HG03342 (cell line): Measurements from ENCODE around the gene KRT7.
A peak's percentile ranks its signal among the peaks of the same experiment; 100 is the strongest.
"Not testable (repeated sequence)": the region's sequence is repeated elsewhere in the genome, so short reads cannot be mapped to it uniquely, and the experiment has no call there.

ENCODE experiments used
- ATAC-seq: cut with Tn5 transposase; IDR thresholded peaks from one replicate; pipeline ENCODE4 v1.9.1; 2021; ENCODE audit warnings: mild to moderate bottlenecking, moderate library complexity; ENCODE audit not compliant: unreplicated experiment

KRT7 gene

DNA sequence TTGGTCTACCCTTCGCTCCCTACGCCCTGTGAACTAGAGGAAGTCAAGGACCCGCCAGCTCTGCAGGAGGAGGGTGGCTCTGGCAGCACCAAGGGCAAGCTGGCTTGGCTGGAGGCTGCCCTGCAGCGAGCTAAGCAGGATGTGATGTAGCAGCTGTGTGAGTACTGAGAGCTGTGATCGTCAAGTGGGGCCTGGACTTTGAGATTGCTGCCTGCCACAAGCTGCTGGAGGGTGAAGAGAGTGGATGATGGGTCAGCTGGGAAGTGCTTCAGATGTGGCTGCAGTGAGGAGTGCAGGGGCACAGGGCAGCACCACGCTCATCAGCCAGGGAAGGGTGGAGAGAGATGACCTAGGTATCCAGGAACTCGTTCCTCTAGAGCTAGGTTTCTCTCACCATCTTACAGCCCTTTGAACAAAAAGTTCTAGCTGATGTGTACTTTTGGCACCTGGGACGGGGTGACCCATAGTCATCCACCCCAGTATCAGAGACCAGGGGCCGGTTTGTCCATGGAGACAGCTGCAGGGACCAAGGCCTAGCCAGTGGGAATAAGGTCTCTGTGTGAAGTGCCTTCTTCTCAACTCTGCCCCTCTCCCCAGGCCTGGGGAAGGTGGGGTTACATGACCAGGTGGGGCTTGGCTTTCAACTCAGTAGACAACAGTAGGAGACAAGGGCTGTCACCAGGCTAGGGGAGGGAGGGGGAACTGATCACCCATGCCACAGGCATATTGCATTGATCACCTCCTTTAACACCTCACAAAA lies 44.6 kb downstream of the KRT7 start:
- no peak for ATAC-seq

DNA sequence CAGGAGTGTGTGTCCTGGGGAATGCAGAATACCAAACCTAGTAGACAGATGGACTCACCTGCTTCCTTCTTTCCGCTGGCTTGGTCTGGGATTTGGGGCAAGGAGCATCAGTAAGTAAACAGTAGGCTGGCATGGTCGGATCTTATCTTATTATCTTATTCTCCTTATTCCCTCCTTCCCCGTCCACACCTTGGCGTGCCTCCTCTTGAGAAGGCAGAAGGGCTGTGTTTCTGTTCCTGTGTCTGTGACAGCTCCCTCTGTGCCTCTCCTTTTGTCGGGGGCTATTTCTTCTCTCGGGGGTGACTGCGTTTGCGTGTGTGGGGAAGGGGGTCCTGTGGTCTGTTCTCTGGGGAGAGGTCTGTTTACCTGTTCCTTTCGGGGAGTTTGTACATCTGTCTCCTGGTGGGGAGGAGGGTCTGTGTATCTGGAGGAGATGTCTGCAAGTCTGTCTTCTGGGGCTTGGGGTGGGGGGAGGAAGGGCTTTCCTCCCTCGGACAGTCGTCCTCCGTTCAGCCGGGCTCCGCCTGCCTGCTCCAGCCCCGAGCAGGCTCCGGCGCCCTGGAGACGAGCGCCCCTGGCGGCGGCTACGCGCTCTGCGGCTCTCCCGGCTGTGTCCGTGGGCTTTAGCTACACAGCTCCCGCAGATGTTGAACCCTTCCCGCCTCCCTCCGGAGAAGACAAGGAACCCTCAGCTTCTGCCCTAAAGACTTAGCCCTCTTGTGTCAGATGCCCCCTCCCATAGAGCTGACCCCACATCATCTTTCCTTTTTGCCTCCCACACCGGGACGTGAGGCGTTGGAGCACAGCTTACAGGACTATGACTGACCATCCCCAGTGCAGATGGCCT lies 45.8 kb downstream of the KRT7 start:
- ATAC-seq: peak; percentile 80

DNA sequence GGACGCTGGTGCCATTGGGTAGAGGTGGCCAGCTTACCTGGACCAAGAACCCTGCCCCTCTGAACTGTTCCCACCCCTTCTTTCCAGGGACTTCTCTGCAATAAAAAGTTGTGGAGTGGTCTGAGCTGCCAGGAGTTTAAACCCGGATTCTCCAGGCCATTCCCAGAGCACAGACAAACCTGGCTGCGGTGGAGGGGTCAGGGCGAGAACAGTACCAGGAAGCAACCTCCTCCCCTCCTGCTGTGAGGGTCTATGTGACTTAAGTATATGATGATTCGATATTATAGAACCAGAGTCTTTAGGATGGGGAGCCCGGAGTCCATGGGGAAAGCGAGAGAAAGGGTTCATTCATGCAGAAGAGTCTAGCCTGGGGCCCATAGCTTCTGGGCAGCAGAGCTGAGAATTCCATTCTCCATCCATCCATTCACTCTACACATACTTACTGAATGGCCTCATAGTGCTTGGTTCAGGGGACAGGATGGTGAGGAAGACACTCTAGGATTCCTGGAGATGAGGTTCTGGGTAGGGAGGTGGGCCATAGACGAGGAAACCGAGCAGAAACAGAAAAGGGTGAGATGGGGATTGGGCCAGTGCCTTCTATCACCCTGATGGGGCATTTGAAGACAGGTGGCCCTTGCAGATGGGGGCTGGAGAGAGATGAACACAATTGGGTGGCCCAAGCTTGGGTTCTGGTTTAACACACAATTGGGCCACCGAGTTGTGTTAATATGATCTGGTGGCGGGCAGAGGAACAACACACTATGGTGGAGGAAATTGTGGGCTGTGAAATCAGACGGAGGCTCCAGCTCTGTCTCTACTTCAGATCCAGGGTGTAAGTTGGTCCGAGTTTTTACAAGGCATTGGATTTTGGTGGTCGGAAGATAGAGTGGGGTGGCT lies 46.6 kb downstream of the KRT7 start:
- no peak for ATAC-seq

DNA sequence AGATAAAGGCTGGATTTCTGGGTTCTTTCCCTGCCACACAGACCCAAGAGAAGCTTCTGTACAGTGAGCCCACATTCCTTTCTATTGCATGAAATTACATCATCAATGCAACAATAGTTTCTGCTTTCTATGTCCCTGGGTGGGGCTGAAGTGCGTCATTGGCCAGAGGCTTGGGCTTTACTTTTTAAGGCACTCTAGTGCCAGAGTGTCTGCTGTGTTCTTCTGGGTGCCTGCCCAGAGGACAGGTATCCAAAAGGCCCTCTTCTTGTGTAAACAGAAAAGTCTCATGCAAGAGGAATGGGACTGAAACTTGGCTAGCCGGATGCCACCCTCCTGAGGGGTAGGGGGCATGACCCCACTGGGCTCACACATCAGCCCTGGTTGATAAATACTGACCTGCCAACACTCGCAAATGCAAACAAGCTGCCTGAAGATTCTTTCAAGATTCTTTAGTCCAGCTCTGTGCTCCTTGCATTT lies 47.3 kb downstream of the KRT7 start:
- no peak for ATAC-seq

DNA sequence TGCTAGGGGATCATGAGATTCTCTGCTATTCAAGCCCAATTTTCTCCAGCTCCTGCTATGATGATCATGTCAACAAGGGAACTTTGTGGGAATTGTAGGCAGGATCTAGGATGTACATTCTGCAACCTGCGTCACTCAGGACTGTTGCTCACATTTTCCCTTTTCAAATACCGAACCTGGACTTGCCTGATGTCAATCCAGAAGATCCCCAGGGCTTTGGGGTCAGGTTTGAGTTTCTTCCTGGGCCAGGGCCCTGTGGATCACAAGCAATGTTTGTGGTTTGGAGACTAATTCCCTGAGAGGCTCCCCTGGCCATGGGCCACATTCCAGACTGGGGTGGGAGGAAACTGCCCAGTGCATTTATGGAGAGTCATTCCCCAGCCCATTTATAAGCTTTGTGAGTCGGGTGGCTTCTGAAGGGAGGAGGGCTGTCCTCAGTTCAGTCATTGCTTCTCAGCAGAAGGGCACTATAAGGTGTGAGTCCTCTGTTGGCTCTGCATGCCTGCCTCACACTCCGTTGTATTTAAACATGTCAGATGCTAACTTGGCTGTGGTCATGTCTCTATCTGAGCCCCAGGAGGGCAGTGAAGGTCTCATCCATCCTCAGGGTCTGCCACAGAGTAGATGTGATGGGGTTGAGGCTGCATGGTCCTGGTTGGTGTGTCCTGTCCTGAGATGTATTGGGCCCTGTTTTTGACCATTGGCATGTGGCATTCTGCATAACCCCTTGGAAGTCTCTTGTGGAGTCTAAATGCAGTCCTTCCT lies 47.9 kb downstream of the KRT7 start:
- ATAC-seq: no peak

DNA sequence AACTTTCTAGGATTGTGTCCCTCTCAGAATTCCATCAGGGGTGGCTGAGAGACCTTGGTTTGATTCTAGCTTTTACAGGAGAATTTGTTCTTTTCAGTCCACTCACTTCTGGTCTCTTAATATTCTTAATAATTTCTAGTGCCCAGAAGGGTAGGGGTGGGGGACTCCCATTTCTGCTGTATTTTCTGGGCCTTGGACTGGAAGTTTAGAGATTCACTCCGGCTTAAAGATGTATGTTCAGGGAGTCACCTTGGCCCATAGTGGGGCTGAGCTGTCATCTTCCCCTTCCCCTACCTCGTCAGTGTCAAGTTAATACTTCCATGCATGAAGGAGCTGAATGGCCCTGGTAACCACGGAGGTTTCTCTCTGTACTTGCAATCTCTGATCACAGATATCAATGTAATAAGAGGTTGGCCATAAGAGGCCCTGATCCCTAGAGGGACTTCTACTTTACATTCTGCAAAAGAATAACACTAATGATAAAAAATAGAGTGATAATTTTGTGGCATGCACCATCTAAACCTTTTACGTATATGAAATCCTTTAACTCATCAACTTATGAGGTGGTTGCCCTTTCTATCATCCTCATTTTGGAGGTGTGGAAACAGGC lies 51.6 kb downstream of the KRT7 start:
- no peak for ATAC-seq

DNA sequence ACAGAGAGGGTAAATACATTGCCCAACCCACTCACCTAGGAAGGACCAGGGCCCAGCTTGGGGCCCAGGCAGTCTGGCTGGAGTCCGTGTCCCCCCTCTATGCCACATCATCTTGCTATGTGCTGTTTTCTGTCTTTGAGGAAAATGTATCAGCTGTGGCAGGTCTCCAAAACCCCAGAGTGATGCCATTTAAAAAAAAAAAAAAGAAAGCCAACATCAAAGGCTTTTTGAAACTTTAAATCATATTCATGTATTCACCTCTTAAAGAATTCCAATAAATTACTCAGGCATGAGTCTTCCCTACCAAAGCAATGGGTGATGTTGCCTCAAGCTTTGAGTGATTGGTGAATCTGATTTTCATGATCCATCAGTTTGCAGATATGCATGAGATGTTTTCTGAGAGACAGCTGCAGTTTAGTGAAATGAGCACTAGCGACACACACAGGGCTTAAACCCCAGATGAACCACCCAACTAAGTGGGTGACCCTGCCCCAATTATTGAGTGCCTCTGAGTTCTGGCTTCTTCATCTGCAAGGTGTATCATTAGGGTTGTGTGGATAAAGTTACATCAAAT lies 52.2 kb downstream of the KRT7 start:
- ATAC-seq: no peak

DNA sequence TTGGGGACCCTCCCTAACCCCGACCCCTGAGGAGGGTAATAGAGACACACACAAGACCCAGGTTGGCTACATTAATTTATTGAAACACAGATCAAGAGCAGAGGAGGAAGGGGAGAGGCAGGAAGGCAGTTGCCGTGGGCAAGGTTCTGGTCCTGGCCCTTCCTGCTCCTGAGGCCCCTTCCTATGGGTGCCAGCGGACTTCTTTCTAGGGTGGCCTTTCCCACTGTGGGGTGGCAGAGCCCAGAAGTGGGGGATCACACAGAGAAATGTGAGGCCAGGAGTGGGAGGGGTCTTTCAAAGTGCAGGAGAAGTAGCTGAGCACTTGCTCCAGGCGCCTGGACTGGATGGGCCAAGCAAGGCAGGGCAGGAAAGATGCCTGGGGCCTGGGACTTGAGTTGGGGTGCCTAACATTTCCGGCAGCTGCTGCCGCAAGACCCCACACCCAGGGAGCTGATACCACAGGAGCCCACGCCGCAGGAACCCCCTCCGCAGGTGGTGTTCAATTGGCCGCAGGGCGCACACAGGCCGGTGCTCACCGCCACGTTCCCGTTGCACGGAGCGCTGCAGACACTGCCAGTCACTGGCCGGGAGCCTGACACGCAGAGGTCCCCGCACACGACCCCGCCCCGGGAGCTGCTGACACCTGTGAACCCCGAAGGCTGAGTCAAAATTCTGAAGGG lies 52.9 kb downstream of the KRT7 start:
- no peak for ATAC-seq

DNA sequence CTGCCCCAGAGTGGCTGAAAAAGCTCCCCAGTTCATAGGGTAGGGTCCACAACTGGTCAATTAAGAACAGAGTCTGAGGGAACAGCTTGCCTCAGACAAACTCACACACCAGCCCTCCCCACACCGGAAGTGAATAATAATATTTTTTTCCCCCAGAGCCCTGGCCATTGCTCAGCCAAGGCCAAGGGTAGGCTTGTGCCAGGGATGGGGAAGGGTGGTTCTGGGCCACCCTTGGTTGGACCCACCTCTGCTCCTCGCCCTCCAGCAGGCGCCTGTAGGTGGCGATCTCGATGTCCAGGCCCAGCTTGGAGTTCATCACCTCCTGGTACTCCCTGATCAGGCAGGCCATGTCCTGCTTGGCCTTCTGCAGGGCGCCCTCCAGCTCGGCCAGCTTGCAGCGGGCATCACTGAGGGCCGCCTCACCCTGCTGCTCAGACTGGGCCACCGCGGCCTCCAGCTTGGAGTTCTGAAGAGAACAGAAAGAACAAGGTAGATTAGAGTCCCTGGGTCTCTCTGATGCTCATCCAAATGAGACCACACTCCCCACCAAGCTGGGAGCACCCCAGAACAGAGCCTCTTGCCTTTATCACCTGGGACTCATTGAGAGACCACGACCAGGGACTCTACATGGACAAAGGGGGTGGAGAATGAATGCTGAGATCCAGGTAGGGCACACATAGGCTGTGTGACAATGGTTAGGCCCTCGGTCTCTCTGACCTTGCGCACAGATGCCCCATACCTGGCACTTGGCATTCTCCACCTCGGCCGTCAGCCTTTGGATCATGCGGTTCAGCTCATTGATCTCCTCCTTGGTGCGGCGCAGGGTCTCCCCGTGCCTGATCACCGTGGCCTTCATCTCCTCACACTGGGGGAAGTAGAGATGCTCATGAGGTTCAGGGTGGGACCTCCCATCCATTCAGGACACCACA lies 54.1 kb downstream of the KRT7 start:
- ATAC-seq: not testable (repeated sequence)

DNA sequence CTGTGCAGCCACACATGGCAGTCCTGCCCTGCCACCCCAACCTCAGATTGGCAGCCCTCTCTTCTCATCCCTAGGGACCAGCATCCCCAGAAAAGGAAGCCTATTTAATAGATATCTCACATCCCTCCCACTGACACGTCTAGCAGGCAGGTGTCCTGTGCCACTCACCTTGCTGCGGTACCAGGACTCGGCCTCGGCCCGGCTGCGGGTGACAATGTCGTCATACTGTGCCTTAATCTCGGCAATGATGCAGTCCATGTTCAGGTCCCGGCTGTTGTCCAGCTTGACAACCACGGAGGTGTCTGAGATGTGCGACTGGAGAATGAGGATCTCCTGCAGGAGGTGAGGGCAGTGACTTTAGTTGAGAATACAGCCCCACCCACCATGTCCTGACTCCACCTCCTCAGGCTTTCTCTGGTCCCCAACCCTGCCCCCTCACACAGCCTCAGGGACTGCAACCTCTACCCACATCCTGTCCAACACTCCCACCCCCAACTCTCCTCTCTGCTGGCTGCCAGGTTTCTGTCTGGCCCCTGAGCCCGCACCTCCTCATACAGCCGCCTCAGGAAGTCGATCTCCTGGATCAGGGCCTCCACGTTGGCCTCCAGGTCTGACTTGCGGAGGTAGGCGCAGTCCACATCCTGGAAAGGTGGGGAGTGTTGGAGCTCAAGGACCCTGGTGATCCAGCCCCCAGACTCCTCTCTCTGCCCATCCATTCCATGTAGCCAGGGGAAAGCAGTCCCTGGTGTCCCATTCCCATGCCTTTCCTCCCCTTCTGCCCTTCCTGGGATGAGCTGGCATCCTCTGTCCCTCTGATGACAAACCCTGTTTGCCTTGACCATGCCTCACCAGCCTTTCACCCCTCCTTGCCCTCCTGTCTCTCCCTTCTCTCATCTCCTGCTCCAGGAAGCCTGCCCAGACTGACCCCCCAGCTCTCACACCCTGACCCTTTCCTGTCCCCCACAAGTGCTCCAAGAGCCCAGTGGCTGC lies 55.1 kb downstream of the KRT7 start:
- not testable (repeated sequence) for ATAC-seq

DNA sequence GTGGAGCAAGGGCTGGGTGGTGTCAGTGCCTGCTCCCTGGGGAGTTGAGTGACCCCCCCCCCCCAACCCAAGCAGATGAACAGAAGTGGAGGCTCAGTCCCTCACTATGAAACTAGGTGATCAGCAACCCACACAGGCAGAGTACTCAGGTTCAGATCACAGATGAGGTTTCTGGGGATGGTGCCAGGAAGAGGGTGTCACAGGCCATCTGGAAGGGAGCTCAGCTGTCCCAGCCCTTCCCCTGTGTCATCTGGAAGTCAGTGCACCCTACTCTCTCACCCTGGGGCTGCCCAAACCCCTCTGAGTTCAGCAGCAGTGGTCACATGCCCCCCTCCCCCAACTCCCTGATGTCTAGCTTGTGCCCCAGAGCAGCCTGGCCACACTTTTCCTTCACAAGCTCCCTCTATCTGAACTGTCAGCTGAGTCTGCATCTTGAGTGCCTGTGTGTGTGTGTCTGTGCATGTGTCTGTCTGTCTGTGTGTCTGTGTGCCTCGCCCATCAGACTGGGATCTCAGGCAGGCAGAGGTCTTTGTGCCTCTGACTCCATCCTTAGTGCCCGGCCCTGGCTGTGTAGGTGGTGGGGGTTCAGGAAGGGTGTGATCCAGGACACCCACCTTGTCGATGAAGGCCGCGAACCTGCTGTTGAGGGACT lies 57.6 kb downstream of the KRT7 start:
- not testable (repeated sequence) for ATAC-seq

DNA sequence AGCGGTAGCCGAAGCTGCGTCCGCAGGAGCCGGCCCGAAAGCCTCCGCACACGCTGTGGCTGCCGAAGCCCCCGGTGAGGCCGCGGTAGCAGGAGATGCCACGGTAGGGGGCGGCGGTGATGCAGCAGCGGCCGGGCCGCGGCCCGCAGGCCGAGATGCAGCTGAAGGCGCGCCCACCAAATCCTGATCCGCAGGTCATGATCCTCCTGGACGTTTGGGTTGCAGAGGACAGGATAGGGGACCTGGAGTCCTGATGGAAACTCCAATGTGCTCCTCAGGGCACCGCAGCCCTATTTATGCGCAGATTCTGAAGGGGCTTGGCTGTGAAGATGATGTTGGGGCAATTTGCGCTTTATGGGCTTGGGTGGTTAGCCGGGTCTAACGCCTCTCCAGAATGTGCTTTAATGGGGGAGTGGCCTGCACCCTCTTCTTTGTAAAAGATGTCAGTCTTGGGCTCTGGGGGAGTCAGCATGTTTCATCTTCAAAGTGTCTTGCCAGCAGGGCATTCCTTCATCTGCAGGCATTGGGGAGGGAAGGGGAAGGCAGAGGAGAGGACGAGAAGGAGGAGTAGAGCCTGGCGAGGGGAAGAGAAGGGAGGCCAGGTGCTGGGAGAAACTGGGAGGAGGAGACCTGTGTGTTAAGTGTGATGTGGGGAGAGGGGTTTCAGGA lies 58.4 kb downstream of the KRT7 start, which contains the start of gene KRT81:
TSS of gene KRT81 (minus strand) at position 268 of the 669 bp plus-strand sequence. CDS start at position 199, 69 bp downstream.
- no peak for ATAC-seq

DNA sequence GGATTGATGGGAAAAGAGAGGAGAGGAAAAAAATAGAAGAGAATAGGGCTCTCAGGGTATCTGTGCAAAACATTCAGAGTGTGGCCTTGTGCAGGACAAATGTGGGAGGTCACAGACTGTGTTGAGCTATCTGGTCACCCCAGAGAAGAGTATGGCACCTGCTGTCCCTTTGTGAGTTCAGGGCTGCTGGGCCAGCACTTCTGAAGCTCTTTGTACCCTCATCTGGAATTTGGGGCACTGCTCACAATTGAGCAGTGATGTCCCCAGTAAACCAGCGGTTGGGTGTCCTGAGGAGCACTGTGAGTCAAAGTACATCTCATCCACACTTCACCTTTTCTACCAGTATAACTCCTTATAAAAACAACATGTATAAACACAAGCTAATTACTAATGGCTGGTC lies 60.9 kb downstream of the KRT7 start:
- no peak for ATAC-seq

DNA sequence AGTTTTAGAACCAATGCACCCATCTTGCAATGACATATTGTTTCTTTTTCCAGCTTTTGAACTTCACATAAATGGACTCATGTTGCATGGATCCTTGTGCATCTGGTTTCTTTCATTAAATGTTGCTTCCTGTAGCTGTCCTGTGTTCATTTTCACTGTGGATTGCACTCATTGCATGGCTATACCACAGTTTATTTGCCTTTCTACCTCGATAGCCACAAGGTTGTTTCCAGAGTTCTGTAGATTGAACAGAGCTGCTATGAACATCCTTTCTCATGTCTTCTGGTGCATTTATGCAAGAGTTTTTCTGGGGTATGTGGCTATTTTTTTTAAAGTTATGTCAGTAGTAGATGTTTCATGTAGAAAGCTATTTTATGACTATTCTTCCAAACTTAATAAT lies 61.8 kb downstream of the KRT7 start:
- no peak for ATAC-seq

DNA sequence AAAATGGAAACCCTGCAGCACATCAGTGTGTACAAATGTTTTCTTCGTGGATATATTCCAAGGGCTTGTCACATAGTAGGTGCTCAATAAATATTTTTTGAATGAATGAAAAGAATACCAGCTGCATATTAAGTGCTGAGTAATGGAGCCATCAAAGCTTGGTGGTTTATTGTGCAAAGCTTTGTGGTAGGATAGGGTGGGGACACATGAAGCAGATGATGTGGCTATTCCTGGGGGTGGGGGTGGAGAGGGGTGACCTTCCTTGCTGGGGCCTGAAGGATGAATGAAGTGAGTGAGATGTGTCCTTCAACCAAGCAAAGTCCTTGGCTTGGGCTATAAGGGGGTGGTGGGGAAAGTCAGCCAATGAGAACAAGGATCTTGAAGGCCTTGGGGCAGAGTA lies 62.6 kb downstream of the KRT7 start:
- ATAC-seq: no peak
